Tibial artery (tissue), 4 donors: ENCODE measurements around the gene HNRNPUL2.

Experiments used
- DNase-seq, 2 donors: peaks; one replicate each; pipeline ENCODE4 v3.0.0-alpha.2; 2019
- H3K27ac ChIP-seq, 2 donors: fragments of 200-600 bp; sonication (generic) in 1 of 2; 1 replicate in 1 of 2; 2 replicates in 1 of 2; pipeline ENCODE4 v1.5.1; 2018 to 2019; ENCODE audit warnings: mild to moderate bottlenecking in 1 of 2
- H3K27me3 ChIP-seq, 2 donors: fragments of 200-600 bp; sonication (generic) in 1 of 2; one replicate each; pipeline versions ENCODE4 v1.5.1 to v1.6.0; 2016 to 2019
- H3K36me3 ChIP-seq, 3 donors: fragments of 200-600 bp; sonication (generic) in 2 of 3; one replicate each; pipeline ENCODE4 v1.5.1; 2016 to 2019; ENCODE audit warnings: mild to moderate bottlenecking in 2 of 3
- H3K4me1 ChIP-seq, 4 donors: fragments of 200-600 bp; sonication (generic) in 2 of 4; 1 replicate in 3 of 4; 2 replicates in 1 of 4; pipeline ENCODE4 v1.5.1; 2016 to 2019
- H3K4me3 ChIP-seq, 2 donors: fragments of 200-600 bp; sonication (generic) in 1 of 2; 1 replicate in 1 of 2; 2 replicates in 1 of 2; pipeline ENCODE4 v1.5.1; 2018 to 2019; ENCODE audit warnings: mild to moderate bottlenecking in 2 of 2
- H3K9me3 ChIP-seq, 3 donors: fragments of 200-600 bp; sonication (generic) in 1 of 3; one replicate each; pipeline ENCODE4 v1.5.1; 2016 to 2019
- intact Hi-C: fragments of 100-400 bp; cut with DNase I; formaldehyde crosslinking; loops from one replicate; pipeline ENCODE4 v1.15.0; 2023; ENCODE audit warnings: low total_unique reads
- TF ChIP-seq, protein P1 (sequence below), 2 experiments: fragments of 200-600 bp in 1 of 2; fragments of 450-650 bp in 1 of 2; IDR thresholded peaks; one replicate each; pipeline ENCODE4 v1.5.1; 2017 to 2019; ENCODE audit warnings: antibody characterized with exemption in 2 of 2, mild to moderate bottlenecking in 1 of 2, moderate library complexity in 1 of 2

HNRNPUL2 gene

GRCh38 chr11:62689421-62690183 lies 37.7 kb downstream of the HNRNPUL2 start, which contains the start of gene LRRN4CL:
Gene LRRN4CL (minus strand): TSS chr11:62689530. CDS start chr11:62688508, 1,022 bp downstream.
- H3K4me1 ChIP-seq = peaks cover 0 to 15% (median 4%) of the 10 kb centered on the region in 4 donors
- TF ChIP-seq, protein P1, sequence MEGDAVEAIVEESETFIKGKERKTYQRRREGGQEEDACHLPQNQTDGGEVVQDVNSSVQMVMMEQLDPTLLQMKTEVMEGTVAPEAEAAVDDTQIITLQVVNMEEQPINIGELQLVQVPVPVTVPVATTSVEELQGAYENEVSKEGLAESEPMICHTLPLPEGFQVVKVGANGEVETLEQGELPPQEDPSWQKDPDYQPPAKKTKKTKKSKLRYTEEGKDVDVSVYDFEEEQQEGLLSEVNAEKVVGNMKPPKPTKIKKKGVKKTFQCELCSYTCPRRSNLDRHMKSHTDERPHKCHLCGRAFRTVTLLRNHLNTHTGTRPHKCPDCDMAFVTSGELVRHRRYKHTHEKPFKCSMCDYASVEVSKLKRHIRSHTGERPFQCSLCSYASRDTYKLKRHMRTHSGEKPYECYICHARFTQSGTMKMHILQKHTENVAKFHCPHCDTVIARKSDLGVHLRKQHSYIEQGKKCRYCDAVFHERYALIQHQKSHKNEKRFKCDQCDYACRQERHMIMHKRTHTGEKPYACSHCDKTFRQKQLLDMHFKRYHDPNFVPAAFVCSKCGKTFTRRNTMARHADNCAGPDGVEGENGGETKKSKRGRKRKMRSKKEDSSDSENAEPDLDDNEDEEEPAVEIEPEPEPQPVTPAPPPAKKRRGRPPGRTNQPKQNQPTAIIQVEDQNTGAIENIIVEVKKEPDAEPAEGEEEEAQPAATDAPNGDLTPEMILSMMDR (IDR thresholded peaks at IDR 0.05) = no peak
- peak within 1 kb of the TSS in 1 of 2 donors; percentile 18 for H3K27ac ChIP-seq
- peaks cover 0 to 16% of the 10 kb centered on the region in 2 donors for H3K27me3 ChIP-seq
- peak within 1 kb of the TSS in 1 of 2 donors; percentile 22 for H3K4me3 ChIP-seq
- H3K9me3 ChIP-seq = no peaks in the 10 kb centered on the region
- peak; percentile 86 to 90 for DNase-seq
- H3K36me3 ChIP-seq = peaks cover 23 to 48% (median 30%) of the 10 kb centered on the region in 3 donors
- intact Hi-C loops = loop anchor here (10.0 kb wide), 1 partner anchor 295 kb away; no protein-coding TSS in a partner anchor

DNA sequence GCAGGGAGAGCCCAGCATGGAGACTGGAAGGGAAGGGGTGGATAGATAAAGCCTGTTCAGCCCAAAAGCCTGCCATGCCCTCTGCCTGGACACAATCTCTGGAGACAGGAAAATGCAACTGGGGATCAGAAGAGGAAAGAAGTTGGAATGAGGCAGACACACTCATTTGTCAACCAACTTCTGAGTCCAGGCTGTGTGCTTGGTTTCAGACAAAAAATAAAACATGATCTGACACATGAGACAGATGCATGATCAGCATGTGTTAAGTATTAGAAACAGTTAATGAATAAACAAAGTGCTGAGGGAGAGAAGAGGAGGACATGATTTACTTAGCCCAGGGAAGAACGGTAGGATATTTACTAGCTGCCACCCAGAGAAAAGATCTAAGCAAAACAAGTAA lies 38.8 kb downstream of the HNRNPUL2 start:
- Histone ChIP-seq H3K9me3 (no peaks in the 10 kb centered on the region), H3K4me1 (peaks cover 0 to 15% (median 4%) of the 10 kb centered on the region in 4 donors), H3K36me3 (peaks cover 22 to 40% (median 28%) of the 10 kb centered on the region in 3 donors), H3K27ac (no peak overlapping the region), H3K27me3 (peaks cover 0 to 16% of the 10 kb centered on the region in 2 donors), H3K4me3 (peak overlapping the region in 1 of 2 donors; percentile 22)
- intact Hi-C loops = no loop called here
- TF ChIP-seq, protein P1 (IDR thresholded peaks at IDR 0.05) = no peak
- no peak for DNase-seq

DNA sequence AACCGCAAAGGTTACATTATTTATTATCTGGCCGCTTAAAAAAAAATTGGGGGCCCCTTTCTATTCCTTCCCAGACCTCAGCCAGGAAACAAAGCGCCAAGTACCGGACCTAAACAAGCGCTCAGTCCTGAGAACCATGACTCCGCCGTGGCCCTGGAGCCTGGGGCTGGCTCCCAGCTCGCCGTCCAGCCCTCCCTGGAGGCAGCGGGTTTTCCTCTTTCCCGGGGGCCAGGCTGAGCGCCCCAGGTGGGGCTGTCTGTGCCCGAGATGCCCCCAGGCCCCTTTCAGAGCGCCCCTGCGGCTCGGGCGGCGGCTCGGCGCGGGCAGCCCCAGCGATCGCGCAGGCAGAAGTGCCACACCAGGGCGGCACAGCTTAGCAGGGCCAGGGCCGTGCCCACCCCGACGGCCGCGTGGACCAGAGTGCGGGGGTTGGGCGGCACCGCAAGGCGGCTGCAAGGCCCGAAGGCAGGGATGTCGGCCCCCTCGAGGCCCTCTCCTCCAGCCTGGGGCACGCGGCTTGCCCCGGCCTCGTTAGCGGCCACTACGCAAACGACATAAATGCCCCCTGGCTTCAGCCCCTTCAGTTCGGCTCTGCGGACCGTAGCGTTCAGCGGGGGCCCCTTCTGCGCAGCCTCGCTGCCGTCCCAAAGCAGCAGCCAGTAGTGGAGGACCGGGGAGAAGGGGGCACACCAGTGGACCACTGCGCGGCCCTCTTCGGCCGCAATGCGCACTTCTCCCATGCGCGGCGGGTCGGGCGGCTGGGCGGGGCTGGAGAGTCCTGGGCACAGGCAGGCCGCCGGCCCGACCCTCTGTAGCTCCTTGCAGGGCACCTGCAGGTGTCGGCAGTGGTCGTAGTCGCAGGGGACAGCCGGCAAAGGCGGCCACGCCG lies 39.5 kb downstream of the HNRNPUL2 start:
- intact Hi-C loops = no loop called here
- DNase-seq = no peak
- Histone ChIP-seq H3K27me3 (peaks cover 0 to 16% of the 10 kb centered on the region in 2 donors), H3K4me3 (peak overlapping the region; percentile 15 to 22), H3K27ac (peak overlapping the region in 1 of 2 donors; percentile 20), H3K9me3 (no peaks in the 10 kb centered on the region), H3K36me3 (peaks cover 14 to 33% (median 24%) of the 10 kb centered on the region in 3 donors), H3K4me1 (peaks cover 0 to 15% (median 4%) of the 10 kb centered on the region in 4 donors)
- TF ChIP-seq, protein P1 (IDR thresholded peaks at IDR 0.05) = no peak

DNA sequence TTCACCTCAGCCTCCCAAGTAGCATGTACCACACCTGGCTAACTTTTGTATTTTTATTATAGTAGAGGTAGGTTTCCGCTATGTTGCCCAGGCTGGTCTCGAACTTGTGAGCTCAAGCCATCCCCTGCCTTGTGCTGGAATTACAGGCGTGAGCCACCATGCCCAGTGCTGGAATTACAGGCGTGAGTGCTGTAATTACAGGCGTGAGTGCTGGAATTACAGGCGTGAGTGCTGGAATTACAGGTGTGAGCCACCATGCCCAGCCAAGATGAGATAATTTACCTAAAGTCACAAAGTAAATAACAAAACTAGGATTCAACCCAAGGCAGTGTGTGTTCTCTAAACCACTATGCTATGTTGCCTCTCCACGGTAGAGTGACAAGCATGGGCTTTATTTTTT lies 44.7 kb downstream of the HNRNPUL2 start:
- H3K4me3 ChIP-seq = no peak overlapping the region
- H3K27ac ChIP-seq = no peak overlapping the region
- TF ChIP-seq, protein P1 (IDR thresholded peaks at IDR 0.05) = no peak
- peaks cover 5% of the 10 kb centered on the region in 3 donors for H3K36me3 ChIP-seq
- DNase-seq = no peak
- H3K27me3 ChIP-seq = peaks cover 0 to 8% of the 10 kb centered on the region in 2 donors
- H3K9me3 ChIP-seq = no peaks in the 10 kb centered on the region
- intact Hi-C loops = no loop called here
- peaks cover 0 to 19% (median 14%) of the 10 kb centered on the region in 4 donors for H3K4me1 ChIP-seq

- DNase-seq = peak in 1 of 2 donors; percentile 56
- H3K4me1 ChIP-seq = peaks cover 0 to 29% (median 20%) of the 10 kb centered on the region in 4 donors
- no peak overlapping the region for H3K4me3 ChIP-seq
- TF ChIP-seq, protein P1 (IDR thresholded peaks at IDR 0.05) = peak; percentile 39 to 45
- no peaks in the 10 kb centered on the region for H3K9me3 ChIP-seq
- H3K36me3 ChIP-seq = peaks cover 13 to 22% (median 21%) of the 10 kb centered on the region in 3 donors
- intact Hi-C loops = no loop called here
- peak overlapping the region in 1 of 2 donors; percentile 6 for H3K27ac ChIP-seq
- H3K27me3 ChIP-seq = no peaks in the 10 kb centered on the region
These were observed 46.4 kb downstream of the HNRNPUL2 start for GRCh38 chr11:62680825-62681240.
